Liver (tissue), 9 donors: ENCODE data around the gene TMEM220. TPM values are rescaled to one million over a fixed set of nuclear protein-coding genes. Genes with fewer than 3 reads are reported as not detected.

Source experiments
- DNase-seq: peaks from one replicate; pipeline ENCODE4 v3.0.0-alpha.2; 2017; ENCODE audit warnings: low spot score
- H3K27ac ChIP-seq, 2 donors: one replicate each; pipeline ENCODE4 v1.7.0; 2013; ENCODE audit warnings: inconsistent platforms in 2 of 2, low read length in 2 of 2, control low read depth in 1 of 2, low read depth in 1 of 2, mild to moderate bottlenecking in 1 of 2
- H3K27me3 ChIP-seq, 4 donors: one replicate each; pipeline versions ENCODE4 v1.6.1 to v1.7.0; 2013; ENCODE audit warnings: low read length in 3 of 4, inconsistent platforms in 1 of 4, mild to moderate bottlenecking in 1 of 4, moderate library complexity in 1 of 4; ENCODE audit not compliant: control insufficient read depth in 4 of 4, insufficient read depth in 4 of 4
- H3K36me3 ChIP-seq, 4 donors: one replicate each; pipeline versions ENCODE4 v1.6.1 to v1.7.0; 2013; ENCODE audit warnings: low read length in 3 of 4, mild to moderate bottlenecking in 3 of 4, low read depth in 1 of 4, moderate library complexity in 1 of 4; ENCODE audit not compliant: control insufficient read depth in 4 of 4, insufficient read depth in 3 of 4
- H3K4me1 ChIP-seq, 4 donors: one replicate each; pipeline versions ENCODE4 v1.6.1 to v1.7.0; 2013; ENCODE audit warnings: low read length in 3 of 4, mild to moderate bottlenecking in 3 of 4, moderate library complexity in 1 of 4; ENCODE audit not compliant: control insufficient read depth in 4 of 4, insufficient read depth in 4 of 4
- H3K4me3 ChIP-seq, 3 donors: one replicate each; pipeline versions ENCODE4 v1.6.1 to v1.7.0; 2013; ENCODE audit warnings: low read length in 3 of 3, control low read depth in 1 of 3, low read depth in 1 of 3, mild to moderate bottlenecking in 1 of 3
- H3K9ac ChIP-seq, 2 donors: one replicate each; pipeline ENCODE4 v1.7.0; 2013; ENCODE audit warnings: low read length in 2 of 2, mild to moderate bottlenecking in 2 of 2, moderate library complexity in 2 of 2, control low read depth in 1 of 2, low read depth in 1 of 2
- H3K9me3 ChIP-seq, 4 donors: one replicate each; pipeline versions ENCODE4 v1.6.1 to v1.7.0; 2013; ENCODE audit warnings: low read length in 3 of 4; ENCODE audit not compliant: control insufficient read depth in 4 of 4
- ATF3 ChIP-seq: IDR thresholded peaks from 2 replicates; pipeline ENCODE4 v1.6.1; 2016; ENCODE audit warnings: antibody characterized with exemption
- CTCF ChIP-seq: fragments of 150-350 bp; IDR thresholded peaks from 2 replicates; pipeline ENCODE4 v1.5.1; 2017; ENCODE audit warnings: improper control_type of control experiment, low read depth, low read length; ENCODE audit not compliant: missing input control
- EGR1 ChIP-seq, 2 donors: IDR thresholded peaks; 2 replicates each; pipeline ENCODE4 v1.6.1; 2016 to 2018; ENCODE audit warnings: antibody characterized with exemption in 2 of 2, low read depth in 2 of 2
- FOXA1 ChIP-seq: IDR thresholded peaks from 2 replicates; pipeline ENCODE4 v1.6.1; 2016; ENCODE audit warnings: antibody characterized with exemption
- FOXA2 ChIP-seq: IDR thresholded peaks from 2 replicates; pipeline ENCODE4 v1.6.1; 2016; ENCODE audit warnings: antibody characterized with exemption
- GABPA ChIP-seq, 2 donors: IDR thresholded peaks in 1 of 2; conservative IDR thresholded peaks in 1 of 2; 2 replicates each; pipeline ENCODE4 v1.6.1; 2016; ENCODE audit warnings: antibody characterized with exemption in 2 of 2, mild to moderate bottlenecking in 1 of 2, moderate library complexity in 1 of 2
- HNF4A ChIP-seq, 2 donors: conservative IDR thresholded peaks; 2 replicates each; pipeline ENCODE4 v1.6.1; 2016; ENCODE audit warnings: antibody characterized with exemption in 2 of 2, mild to moderate bottlenecking in 2 of 2
- HNF4G ChIP-seq: IDR thresholded peaks from 2 replicates; pipeline ENCODE4 v1.6.1; 2016; ENCODE audit warnings: antibody characterized with exemption
- JUND ChIP-seq, 2 donors: IDR thresholded peaks; 2 replicates each; pipeline ENCODE4 v1.6.1; 2016; ENCODE audit warnings: antibody characterized with exemption in 2 of 2
- MAX ChIP-seq: IDR thresholded peaks from 2 replicates; pipeline ENCODE4 v1.6.1; 2016; ENCODE audit warnings: antibody characterized with exemption
- NR2F2 ChIP-seq: IDR thresholded peaks from 2 replicates; pipeline ENCODE4 v1.6.1; 2016; ENCODE audit warnings: antibody characterized with exemption
- RAD21 ChIP-seq, 2 donors: IDR thresholded peaks; 2 replicates each; pipeline ENCODE4 v1.6.1; 2016; ENCODE audit warnings: antibody characterized with exemption in 2 of 2, mild to moderate bottlenecking in 2 of 2
- REST ChIP-seq: IDR thresholded peaks from 2 replicates; pipeline ENCODE4 v1.6.1; 2016; ENCODE audit warnings: antibody characterized with exemption, mild to moderate bottlenecking
- RXRA ChIP-seq, 2 donors: IDR thresholded peaks; 2 replicates each; pipeline ENCODE4 v1.6.1; 2017 to 2018; ENCODE audit warnings: antibody characterized with exemption in 2 of 2, mild to moderate bottlenecking in 1 of 2
- SP1 ChIP-seq: IDR thresholded peaks from 2 replicates; pipeline ENCODE4 v1.6.1; 2018; ENCODE audit warnings: antibody characterized with exemption, mild to moderate bottlenecking
- TAF1 ChIP-seq: conservative IDR thresholded peaks from 2 replicates; pipeline ENCODE4 v1.6.1; 2016; ENCODE audit warnings: antibody characterized with exemption, mild to moderate bottlenecking
- YY1 ChIP-seq: IDR thresholded peaks from 2 replicates; pipeline ENCODE4 v1.6.1; 2016; ENCODE audit warnings: antibody characterized with exemption, mild to moderate bottlenecking
- ZBTB33 ChIP-seq: IDR thresholded peaks from 2 replicates; pipeline ENCODE4 v1.6.1; 2016; ENCODE audit warnings: antibody characterized with exemption
- WGBS: extraction: QIAGEN DNeasy Blood & Tissue Kit; methylation state at CpG from one replicate; pipeline ENCODE4 v1.1.7; 2013; 5-methylcytosine and 5-hydroxymethylcytosine counted together
- polyA plus RNA-seq, 2 donors: library from polyadenylated mRNA; stranded (reverse) in 1 of 2; unstranded in 1 of 2; fragments of 200-250 nt in 1 of 2; fragments of >200 nt in 1 of 2; fragmentation: Nextera tagmentation in 1 of 2; extraction: Ambion mirVana in 1 of 2; gene quantifications; one replicate each; pipeline versions ENCODE4 v1.2.1 to v1.2.3, GENCODE V29; 2013 to 2015
- total RNA-seq, 2 donors: library from RNA; depleted of rRNA; stranded (reverse); fragments of >200 nt; gene quantifications; one replicate each; pipeline ENCODE4 v1.2.3, GENCODE V29; 2014
- donor health status: healthy.
- donor health status: healthy.
- donor health status: healthy.
- donor health status: healthy.
- donor health status: healthy.

TMEM220 gene
- total and polyA plus RNA-seq, 4 donors, result 19.6 to 126 (median 28.8) TPM

GRCh38 chr17:10681866-10682446 lies 47.9 kb downstream of the TMEM220 start:
- no peak for DNase-seq
- no peak for TF ChIP-seq ATF3
- no peak for TF ChIP-seq JUND (IDR thresholded peaks at IDR 0.05)
- TF ChIP-seq REST, result no peak
- no peak for TF ChIP-seq EGR1 (IDR thresholded peaks at IDR 0.05; ENCODE audit: low read depth in 2 of 2)
- TF ChIP-seq FOXA1, result no peak
- TF ChIP-seq RXRA (IDR thresholded peaks at IDR 0.05), result no peak
- TF ChIP-seq SP1, result no peak
- TF ChIP-seq MAX, result no peak
- TF ChIP-seq HNF4G, result no peak
- TF ChIP-seq YY1, result no peak
- no peak for TF ChIP-seq HNF4A (conservative IDR thresholded peaks at IDR 0.05)
- H3K4me3 ChIP-seq, result no peak overlapping the region
- H3K27me3 ChIP-seq, result no peaks in the 10 kb centered on the region
- no peak overlapping the region for H3K27ac ChIP-seq
- H3K9ac ChIP-seq, result no peak overlapping the region
- H3K36me3 ChIP-seq, result peaks cover 18 to 60% (median 41%) of the 10 kb centered on the region in 4 donors
- no peaks in the 10 kb centered on the region for H3K9me3 ChIP-seq
- WGBS, result 94% methylated on average over 7 of the region's 7 CpGs
- peaks cover 0 to 4% (median 2%) of the 10 kb centered on the region in 4 donors for H3K4me1 ChIP-seq

GRCh38 chr17:10674704-10675103 lies 55.1 kb downstream of the TMEM220 start:
- no peaks in the 10 kb centered on the region for H3K9me3 ChIP-seq
- WGBS, result 98% methylated on average over 4 of the region's 4 CpGs
- peaks cover 3 to 24% (median 15%) of the 10 kb centered on the region in 4 donors for H3K36me3 ChIP-seq
- TF ChIP-seq FOXA2 (no peak), RAD21 (IDR thresholded peaks at IDR 0.05) (no peak), TAF1 (no peak)
- DNase-seq, result no peak
- H3K4me3 ChIP-seq, result no peak overlapping the region
- no peaks in the 10 kb centered on the region for H3K4me1 ChIP-seq
- no peak overlapping the region for H3K9ac ChIP-seq
- H3K27me3 ChIP-seq, result no peaks in the 10 kb centered on the region
- no peak overlapping the region for H3K27ac ChIP-seq

- no peaks in the 10 kb centered on the region for H3K4me1 ChIP-seq
- TF ChIP-seq TAF1, result no peak
- TF ChIP-seq MAX, result no peak
- TF ChIP-seq CTCF, result no peak
- no peak for TF ChIP-seq RAD21 (IDR thresholded peaks at IDR 0.05)
- TF ChIP-seq GABPA (IDR thresholded peaks at IDR 0.05 in 1 of 2, conservative IDR thresholded peaks at IDR 0.05 in 1 of 2), result no peak
- TF ChIP-seq ZBTB33, result no peak
- TF ChIP-seq NR2F2, result no peak
- no peak for TF ChIP-seq ATF3
- TF ChIP-seq HNF4A (conservative IDR thresholded peaks at IDR 0.05), result no peak
- TF ChIP-seq EGR1 (IDR thresholded peaks at IDR 0.05; ENCODE audit: low read depth in 2 of 2), result no peak
- TF ChIP-seq FOXA1, result no peak
- no peak for TF ChIP-seq JUND (IDR thresholded peaks at IDR 0.05)
- no peak for TF ChIP-seq HNF4G
- H3K27ac ChIP-seq, result no peak overlapping the region
- H3K9ac ChIP-seq, result no peak overlapping the region
- DNase-seq, result no peak
- H3K27me3 ChIP-seq, result no peaks in the 10 kb centered on the region
- no peak overlapping the region for H3K4me3 ChIP-seq
- no peaks in the 10 kb centered on the region for H3K9me3 ChIP-seq
- peaks cover 1 to 17% (median 11%) of the 10 kb centered on the region in 4 donors for H3K36me3 ChIP-seq
- WGBS, result 97% methylated on average over 12 of the region's 12 CpGs
Measured at GRCh38 chr17:10673312-10673711, 56.5 kb downstream of the TMEM220 start.
